T47D (cell line): Measurements from ENCODE around the gene CTNNA2.

Source experiments
- DNase-seq, 2 experiments: peaks; one replicate each; pipeline versions ENCODE4 v3.0.0 to v3.0.0-alpha.2; 2011 to 2012; ENCODE audit warnings: low read depth in 1 of 2, low spot score in 1 of 2
- JUND ChIP-seq: IDR thresholded peaks from 2 replicates; pipeline ENCODE4 v1.6.1; 2012; ENCODE audit warnings: low read depth
- in situ Hi-C: cut with HindIII; loops from 2 replicates; pipeline ENCODE4 v1.10.0; 2016; ENCODE audit warnings: low sequenced_read_pairs, low pct_unique_long_range_greater_than_20kb

Gene CTNNA2

DNA sequence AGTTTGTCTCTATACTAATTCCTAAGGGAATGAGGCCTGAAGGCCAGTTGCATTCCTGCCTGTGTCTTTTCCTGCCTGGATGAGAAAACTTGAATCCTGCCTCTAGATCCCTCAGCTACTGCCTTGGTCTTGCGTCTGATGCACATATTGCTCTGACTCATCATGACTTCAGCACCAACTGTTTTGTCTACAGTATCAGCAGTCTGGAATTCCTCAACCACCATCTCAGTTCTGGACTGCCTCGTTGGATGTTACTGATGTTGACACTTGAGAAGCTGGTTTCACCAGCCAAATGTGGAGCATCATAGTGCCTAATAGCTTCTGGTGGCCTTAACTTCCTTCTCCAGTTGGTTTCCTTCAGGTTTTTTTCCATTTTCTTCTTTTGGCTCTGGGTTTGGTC is 211.0 kb downstream of the CTNNA2 start:
- in situ Hi-C loops = no loop called here
- no peak for DNase-seq
- no peak for TF ChIP-seq JUND

DNA sequence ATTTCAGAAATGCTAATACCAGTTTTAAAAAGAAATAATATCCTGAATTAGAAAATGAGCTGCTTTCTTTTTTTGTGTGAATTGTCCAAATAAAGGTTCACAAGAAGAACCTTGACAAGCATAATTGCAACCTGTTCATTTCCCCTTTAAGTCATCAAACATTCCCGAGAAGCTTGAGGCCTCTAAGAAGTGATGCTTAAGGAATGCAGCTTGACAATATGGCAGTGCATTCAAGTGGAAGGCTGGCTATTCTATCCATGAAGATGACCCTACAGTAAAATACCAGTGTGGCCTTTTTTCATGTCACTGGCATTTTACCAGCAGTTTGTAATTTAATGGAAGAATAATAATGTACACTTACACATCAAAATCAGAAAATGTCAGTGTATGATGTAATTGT is 216.7 kb downstream of the CTNNA2 start:
- DNase-seq = peak in 1 of 2 experiments; percentile 1
- TF ChIP-seq JUND = no peak
- in situ Hi-C loops = no loop called here

DNA sequence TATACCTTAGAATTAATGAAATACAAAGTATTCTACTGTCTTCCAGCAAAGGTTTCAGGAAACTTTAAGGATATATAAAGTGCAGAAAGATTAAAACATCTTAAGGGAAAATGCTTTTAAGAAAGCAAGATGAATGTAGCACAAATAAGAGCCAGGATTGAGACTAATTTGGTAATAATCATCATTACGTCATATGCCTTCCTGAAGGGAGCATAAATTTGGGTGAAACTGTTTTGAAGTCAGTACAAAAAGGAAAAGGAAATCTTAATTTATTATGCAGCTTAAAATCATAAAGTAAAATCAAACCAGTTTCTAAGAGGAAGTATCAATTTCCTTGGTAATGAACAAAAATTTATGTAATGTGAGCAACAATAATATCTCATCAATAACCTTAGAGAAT is 221.7 kb downstream of the CTNNA2 start:
- TF ChIP-seq JUND = no peak
- in situ Hi-C loops = no loop called here

DNA sequence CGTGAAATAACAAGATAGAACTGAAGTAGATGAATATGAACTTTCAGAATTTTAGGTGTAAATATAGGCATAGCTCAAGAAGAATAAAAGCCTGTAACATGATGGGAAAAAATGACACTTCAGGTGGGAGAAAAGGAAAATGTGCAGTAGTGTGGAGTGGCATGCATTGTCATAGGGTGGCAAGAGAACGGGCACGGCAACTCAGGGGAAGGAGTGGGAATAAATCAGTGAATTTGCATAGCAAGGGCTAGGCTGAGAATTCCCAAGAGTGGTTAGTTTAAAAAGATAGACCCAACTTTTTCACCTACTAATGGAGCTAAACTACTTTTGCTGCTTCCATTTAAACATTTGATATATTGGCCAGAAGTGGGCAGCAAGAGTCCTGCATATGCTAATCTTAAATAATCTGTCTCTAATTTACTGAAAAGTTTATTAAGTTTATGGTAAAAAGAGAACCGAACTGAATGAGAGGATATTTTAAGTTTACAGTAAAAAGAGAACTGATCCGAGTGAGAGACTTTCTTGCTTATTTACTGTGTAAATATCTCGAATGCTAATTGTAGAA is 228.1 kb downstream of the CTNNA2 start:
- in situ Hi-C loops = no loop called here
- DNase-seq = no peak
- TF ChIP-seq JUND = no peak

More for the DNA sequence above, 221.7 kb downstream of the CTNNA2 start:
- DNase-seq = no peak

DNA sequence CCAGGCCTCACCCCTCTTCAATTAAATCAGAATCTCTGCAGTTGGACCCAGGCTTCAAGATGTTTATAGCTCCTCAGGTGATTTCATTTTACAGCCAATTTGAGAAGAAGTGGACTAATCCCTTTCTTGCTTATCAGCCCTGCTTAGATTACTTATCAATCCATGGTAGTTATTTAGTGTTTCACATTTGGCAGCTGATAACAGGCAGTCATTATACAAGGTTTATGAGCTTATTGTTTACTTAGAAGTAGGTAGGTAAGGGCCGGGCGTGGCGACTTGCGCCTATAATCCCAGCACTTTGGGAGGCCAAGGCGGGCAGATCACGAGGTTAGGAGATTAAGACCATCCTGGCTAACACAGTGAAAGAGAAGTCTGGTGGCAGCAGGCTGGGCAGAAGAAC is 237.5 kb downstream of the CTNNA2 start:
- TF ChIP-seq JUND = no peak
- DNase-seq = no peak
- in situ Hi-C loops = no loop called here

DNA sequence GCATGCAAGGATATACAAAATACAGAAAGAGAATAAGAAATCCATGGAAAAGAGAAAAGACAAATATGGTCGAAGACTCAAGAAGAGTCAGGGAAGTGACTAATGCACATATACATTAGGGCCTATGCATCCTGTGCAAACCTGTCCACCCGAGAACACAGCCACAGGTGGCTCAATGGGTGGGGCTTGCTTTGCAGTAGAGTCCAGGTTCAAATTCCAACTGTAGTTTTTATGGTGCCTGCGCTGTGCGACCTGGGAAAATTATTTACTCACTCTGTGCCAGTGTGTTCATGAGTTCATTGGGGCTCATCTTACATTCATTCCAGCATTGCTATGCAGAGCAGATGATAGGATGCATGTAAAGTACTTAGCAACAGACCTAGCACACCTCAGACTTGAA is 244.7 kb downstream of the CTNNA2 start:
- in situ Hi-C loops = no loop called here
- DNase-seq = no peak
- TF ChIP-seq JUND = no peak

DNA sequence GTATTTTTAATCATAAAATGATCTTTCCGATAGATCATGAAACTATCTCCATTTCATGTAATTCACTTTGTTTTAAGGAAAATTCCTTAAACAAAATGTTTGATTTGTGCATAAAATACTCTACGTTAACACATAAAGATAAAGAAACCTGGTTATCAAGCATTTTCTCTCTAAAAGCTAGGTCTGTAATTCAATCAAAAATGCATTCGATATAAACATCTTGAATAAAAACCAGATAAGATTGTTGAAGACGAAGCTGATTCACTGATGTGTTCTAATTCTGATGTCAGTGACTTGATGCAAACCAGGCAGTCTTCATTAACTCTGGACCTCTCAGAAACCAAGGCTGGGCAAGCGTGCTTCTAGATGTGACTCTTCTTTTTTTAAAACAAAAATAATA is 245.2 kb downstream of the CTNNA2 start:
- in situ Hi-C loops = no loop called here
- DNase-seq = no peak
- no peak for TF ChIP-seq JUND

DNA sequence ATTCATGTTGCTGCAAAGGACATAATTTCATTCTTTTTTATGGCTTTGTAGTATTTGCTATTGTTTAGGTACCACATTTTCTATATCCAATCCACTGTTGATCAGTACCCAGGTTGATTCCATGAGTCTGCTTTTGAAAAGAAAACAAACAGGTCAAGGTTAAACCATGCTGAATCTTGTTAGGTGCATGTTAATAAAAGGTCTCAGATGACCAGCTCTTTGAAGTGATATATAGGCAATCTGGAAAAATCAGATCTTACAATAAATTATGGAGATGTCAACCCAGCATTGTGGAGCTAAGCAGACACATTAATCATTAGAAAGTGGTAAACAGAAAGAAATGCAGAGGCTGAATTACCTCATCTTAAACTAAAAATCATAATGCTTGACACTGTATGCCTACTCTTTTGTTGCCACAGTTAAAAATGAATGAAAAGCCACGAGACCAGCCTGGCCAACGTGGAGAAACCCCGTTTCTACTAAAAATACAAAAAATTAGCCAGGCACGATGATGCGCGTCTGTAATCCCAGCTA is 246.0 kb downstream of the CTNNA2 start:
- in situ Hi-C loops = no loop called here
- no peak for TF ChIP-seq JUND
- DNase-seq = no peak

DNA sequence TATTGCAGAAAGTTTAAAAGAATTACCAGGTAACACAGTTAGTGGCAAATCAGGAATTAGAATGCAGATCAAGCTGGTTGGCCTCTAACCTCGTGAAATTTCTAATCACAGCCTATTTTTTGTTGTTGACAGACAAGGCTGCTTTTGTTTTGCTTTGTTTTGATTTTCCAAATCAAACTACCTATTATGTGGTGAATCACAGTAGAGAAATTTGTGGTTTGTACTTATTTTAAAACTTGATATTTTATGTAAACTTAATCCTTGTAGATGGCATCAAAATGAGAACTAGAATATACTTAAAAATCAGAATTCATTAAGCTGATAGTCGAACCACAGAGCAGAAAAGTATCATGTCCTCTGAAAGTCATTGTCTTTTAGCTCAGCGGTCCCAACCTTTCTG is 258.1 kb downstream of the CTNNA2 start:
- in situ Hi-C loops = no loop called here
- TF ChIP-seq JUND = no peak

DNA sequence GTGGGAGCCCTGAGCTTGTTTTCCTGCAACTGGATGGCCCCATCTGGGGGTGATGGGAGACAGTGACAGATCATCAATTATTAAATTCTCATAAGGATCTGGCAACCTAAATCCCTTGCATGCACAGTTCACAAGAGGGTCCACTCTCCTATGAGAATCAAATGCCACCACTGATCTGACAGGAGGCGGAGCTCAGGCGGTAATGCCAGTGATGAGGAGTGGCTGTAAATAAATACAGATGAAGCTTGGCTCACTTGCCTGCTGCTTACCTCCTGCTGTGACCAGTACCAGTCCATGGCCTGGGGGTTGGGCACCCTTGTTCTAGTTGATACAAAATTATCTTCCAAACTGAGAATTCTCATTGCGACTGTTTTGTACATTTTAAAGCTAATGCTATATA is 258.6 kb downstream of the CTNNA2 start:
- TF ChIP-seq JUND = no peak
- in situ Hi-C loops = no loop called here

More for the DNA sequence above, 258.1 kb downstream of the CTNNA2 start:
- DNase-seq = no peak

DNA sequence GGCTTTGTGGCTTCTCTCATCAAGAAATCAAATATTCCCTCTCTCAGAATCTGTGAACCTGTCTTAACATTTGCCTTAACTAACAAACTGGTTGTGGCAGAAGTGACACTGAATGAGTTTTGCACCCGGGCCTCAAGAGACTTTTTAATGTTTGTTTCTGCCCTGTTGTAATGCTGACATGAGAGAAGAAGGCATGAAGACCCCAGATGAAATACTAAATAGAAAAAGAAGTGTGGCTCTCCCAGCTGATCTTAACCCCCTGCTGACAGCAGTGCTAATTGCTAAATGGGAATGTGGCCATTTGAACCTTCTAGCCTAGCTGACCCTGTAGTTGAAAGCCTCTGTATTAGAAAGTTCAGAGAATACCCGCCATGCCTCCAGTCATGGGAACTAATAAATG is 261.2 kb downstream of the CTNNA2 start:
- in situ Hi-C loops = no loop called here
- TF ChIP-seq JUND = no peak
- no peak for DNase-seq

More for the DNA sequence above, 258.6 kb downstream of the CTNNA2 start:
- DNase-seq = no peak

DNA sequence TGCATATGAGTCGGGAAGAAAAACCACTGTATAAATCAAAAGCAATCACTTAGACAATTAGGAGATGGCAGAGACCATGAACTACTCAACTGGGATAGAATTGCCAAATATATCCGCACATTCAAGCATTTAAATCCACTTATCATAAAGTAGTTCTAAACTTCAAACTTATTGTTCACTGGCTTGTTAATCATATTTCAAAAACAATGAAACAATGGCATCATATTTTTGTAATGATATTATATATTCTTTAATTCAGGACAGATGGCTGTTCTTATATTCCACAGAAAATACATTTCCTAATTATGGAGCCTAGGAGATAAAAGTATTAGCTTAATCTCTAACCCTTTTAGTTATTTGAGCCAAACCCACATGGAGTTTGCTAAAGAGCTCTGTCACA is 263.6 kb downstream of the CTNNA2 start:
- TF ChIP-seq JUND = no peak
- DNase-seq = no peak
- in situ Hi-C loops = no loop called here

DNA sequence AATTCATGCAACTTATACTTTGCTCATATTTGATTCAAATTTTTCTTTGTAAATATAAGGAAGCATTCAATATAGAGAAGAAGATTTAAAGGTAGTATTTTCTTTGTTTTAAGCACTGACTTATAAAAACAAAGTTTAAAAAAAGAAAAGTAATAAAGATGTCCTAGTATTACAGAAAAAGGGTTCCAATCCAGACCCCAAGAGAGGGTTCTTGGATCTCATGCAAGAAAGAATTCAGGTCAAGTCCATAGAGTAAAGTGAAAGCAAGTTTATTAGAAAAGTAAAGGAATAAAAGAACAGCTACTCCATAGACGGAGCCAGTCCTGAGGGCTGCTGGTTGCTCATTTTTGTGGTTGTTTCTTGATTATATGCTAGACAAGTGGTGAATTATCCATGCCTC is 267.9 kb downstream of the CTNNA2 start:
- in situ Hi-C loops = no loop called here
- DNase-seq = no peak
- TF ChIP-seq JUND = no peak
